ENCODE data around the gene HIP1R.

HIP1R gene

DNA sequence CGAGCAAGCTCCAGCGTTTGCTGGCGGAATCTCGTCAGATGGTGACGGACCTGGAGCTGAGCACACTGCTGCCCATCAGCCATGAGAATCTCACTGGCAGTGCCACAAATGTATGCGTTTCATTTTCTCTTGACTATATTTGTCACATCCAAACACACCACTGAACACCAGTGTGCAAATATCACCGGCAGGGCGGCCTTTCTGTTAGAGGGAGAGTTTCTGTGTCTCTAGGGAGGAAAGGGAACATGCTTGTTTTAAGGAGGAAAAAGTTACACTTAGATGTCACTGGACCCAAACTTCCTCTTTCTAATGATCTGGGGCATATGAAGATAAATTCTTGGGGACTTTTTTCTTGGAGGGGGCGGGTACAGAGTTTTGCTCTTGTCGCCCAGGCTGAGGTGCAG, 21.9 kb upstream of the HIP1R start:
- no peak for TF ChIP-seq ZNF302 (tag by site-specific recombination; IDR thresholded peaks at IDR 0.05; ENCODE audit: low read depth)
- no peak for TF ChIP-seq ZNF350 (tag by site-specific recombination; IDR thresholded peaks at IDR 0.05)
- no peak for TF ChIP-seq ZNF274 (IDR thresholded peaks at IDR 0.05; ENCODE audit: low read length)
- TF ChIP-seq ZNF274 (tag by site-specific recombination; IDR thresholded peaks at IDR 0.05; ENCODE audit: borderline replicate concordance), result no peak
- TF ChIP-seq, protein P1, sequence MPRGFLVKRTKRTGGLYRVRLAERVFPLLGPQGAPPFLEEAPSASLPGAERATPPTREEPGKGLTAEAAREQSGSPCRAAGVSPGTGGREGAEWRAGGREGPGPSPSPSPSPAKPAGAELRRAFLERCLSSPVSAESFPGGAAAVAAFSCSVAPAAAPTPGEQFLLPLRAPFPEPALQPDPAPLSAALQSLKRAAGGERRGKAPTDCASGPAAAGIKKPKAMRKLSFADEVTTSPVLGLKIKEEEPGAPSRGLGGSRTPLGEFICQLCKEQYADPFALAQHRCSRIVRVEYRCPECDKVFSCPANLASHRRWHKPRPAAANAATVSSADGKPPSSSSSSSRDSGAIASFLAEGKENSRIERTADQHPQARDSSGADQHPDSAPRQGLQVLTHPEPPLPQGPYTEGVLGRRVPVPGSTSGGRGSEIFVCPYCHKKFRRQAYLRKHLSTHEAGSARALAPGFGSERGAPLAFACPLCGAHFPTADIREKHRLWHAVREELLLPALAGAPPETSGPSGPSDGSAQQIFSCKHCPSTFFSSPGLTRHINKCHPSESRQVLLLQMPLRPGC (tag by site-specific recombination; IDR thresholded peaks at IDR 0.05), result no peak
- TF ChIP-seq SP3 (tag by site-specific recombination; IDR thresholded peaks at IDR 0.05), result no peak
- no peak for TF ChIP-seq ZNF658 (tag by site-specific recombination; IDR thresholded peaks at IDR 0.05)
- TF ChIP-seq ZNF146 (tag by site-specific recombination; IDR thresholded peaks at IDR 0.05), result no peak
- no peak for TF ChIP-seq ZNF558 (tag by site-specific recombination; IDR thresholded peaks at IDR 0.05)
- no peak for TF ChIP-seq OVOL3 (tag by site-specific recombination; IDR thresholded peaks at IDR 0.05)
- ChIA-PET POLR2A (interaction anchor here (0.9 kb wide), 1 partner anchor 466 kb away, joined by 5 read pairs; no protein-coding TSS in a partner anchor), CTCF (interaction anchor here (1.6 to 2.1 kb wide), 2 partner anchors 18 to 19 kb away, joined by 3 to 9 read pairs; no protein-coding TSS in a partner anchor)
- H3K9me3 ChIP-seq (ENCODE audit: control insufficient read depth, insufficient read depth, low read depth, low read length), result no peaks in the 10 kb centered on the region
- no peaks in the 10 kb centered on the region; a peak in 1 of 3 replicates for H3K36me3 ChIP-seq (ENCODE audit: control insufficient read depth in 2 of 2, insufficient read depth in 1 of 2, low read length in 2 of 2)
- no peak overlapping the region for H3K4me3 ChIP-seq (ENCODE audit: low read depth, low read length)
- H3K27ac ChIP-seq (ENCODE audit: extremely low read depth, low read depth, low read length), result no peak overlapping the region
- H3K4me1 ChIP-seq (ENCODE audit: control insufficient read depth, insufficient read depth, low read length), result no peaks in the 10 kb centered on the region

DNA sequence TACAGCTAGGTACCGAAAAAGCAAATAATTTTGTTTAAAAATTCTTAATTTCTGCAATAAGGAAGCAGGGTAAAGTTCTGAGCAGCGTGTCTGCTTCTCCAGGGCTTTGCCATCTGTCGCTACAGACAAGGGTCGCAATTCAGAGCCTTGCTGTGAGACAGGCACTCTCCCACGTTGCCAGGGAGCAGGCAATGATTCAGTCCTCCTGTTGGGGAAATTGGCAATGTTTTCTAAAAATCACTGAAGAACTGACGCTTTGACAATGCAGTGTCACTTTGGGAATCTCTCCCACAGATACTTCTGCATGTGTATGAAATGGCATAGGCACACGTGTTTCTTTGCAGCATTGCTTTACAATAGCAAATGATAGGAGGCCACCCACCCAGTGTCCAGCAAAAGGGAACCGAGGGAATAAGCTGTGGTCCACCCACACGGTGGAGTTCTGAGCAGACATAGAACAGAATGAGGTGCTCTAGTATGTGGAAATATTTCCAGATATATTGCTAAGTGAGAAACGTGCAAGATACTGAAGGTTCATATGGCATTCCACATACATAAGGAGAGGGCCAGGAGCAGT, 16.0 kb upstream of the HIP1R start:
- POLR2A ChIA-PET, result no interaction called here
- H3K4me1 ChIP-seq (ENCODE audit: control insufficient read depth, insufficient read depth, low read length), result no peaks in the 10 kb centered on the region
- no peaks in the 10 kb centered on the region for H3K9me3 ChIP-seq (ENCODE audit: control insufficient read depth, insufficient read depth, low read depth, low read length)
- no peak for TF ChIP-seq KLF8 (tag by site-specific recombination; IDR thresholded peaks at IDR 0.05)
- no peak for TF ChIP-seq ZNF548 (tag by site-specific recombination; IDR thresholded peaks at IDR 0.05)
- 0 out of 2 replicates have a peak, but pooled peaks have one; percentile 26 for TF ChIP-seq EGR2 (tag by site-specific recombination; IDR thresholded peaks at IDR 0.05; ENCODE audit: low read depth)
- TF ChIP-seq ZNF114 (tag by site-specific recombination; IDR thresholded peaks at IDR 0.05), result no peak
- no peak for TF ChIP-seq ZNF24 (tag by site-specific recombination; IDR thresholded peaks at IDR 0.05)
- TF ChIP-seq, protein P2, sequence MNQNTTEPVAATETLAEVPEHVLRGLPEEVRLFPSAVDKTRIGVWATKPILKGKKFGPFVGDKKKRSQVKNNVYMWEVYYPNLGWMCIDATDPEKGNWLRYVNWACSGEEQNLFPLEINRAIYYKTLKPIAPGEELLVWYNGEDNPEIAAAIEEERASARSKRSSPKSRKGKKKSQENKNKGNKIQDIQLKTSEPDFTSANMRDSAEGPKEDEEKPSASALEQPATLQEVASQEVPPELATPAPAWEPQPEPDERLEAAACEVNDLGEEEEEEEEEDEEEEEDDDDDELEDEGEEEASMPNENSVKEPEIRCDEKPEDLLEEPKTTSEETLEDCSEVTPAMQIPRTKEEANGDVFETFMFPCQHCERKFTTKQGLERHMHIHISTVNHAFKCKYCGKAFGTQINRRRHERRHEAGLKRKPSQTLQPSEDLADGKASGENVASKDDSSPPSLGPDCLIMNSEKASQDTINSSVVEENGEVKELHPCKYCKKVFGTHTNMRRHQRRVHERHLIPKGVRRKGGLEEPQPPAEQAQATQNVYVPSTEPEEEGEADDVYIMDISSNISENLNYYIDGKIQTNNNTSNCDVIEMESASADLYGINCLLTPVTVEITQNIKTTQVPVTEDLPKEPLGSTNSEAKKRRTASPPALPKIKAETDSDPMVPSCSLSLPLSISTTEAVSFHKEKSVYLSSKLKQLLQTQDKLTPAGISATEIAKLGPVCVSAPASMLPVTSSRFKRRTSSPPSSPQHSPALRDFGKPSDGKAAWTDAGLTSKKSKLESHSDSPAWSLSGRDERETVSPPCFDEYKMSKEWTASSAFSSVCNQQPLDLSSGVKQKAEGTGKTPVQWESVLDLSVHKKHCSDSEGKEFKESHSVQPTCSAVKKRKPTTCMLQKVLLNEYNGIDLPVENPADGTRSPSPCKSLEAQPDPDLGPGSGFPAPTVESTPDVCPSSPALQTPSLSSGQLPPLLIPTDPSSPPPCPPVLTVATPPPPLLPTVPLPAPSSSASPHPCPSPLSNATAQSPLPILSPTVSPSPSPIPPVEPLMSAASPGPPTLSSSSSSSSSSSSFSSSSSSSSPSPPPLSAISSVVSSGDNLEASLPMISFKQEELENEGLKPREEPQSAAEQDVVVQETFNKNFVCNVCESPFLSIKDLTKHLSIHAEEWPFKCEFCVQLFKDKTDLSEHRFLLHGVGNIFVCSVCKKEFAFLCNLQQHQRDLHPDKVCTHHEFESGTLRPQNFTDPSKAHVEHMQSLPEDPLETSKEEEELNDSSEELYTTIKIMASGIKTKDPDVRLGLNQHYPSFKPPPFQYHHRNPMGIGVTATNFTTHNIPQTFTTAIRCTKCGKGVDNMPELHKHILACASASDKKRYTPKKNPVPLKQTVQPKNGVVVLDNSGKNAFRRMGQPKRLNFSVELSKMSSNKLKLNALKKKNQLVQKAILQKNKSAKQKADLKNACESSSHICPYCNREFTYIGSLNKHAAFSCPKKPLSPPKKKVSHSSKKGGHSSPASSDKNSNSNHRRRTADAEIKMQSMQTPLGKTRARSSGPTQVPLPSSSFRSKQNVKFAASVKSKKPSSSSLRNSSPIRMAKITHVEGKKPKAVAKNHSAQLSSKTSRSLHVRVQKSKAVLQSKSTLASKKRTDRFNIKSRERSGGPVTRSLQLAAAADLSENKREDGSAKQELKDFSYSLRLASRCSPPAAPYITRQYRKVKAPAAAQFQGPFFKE (tag by site-specific recombination; IDR thresholded peaks at IDR 0.05; ENCODE audit: borderline replicate concordance), result no peak
- peak; percentile 25; the same call in 1 of the 2 replicates for TF ChIP-seq ZFHX2 (tag by site-specific recombination; conservative IDR thresholded peaks at IDR 0.05)
- H3K36me3 ChIP-seq (ENCODE audit: control insufficient read depth in 2 of 2, insufficient read depth in 1 of 2, low read length in 2 of 2), result no peaks in the 10 kb centered on the region
- H3K27ac ChIP-seq (ENCODE audit: extremely low read depth, low read depth, low read length), result no peak overlapping the region
- no peak overlapping the region for H3K4me3 ChIP-seq (ENCODE audit: low read depth, low read length)
- CTCF ChIA-PET, result no interaction called here

All from HEK293 (cell line).